ENCODE measurements around the gene GYPB.
"Not testable (repeated sequence)": the region's sequence is repeated elsewhere in the genome, so short reads cannot be mapped to it uniquely, and the experiment has no call there.

GRCh38 chr4:144018223-144019000 lies 768 bp downstream of the GYPB start:
- not testable (repeated sequence) for TF ChIP-seq CTCF (conservative IDR thresholded peaks at IDR 0.05 in 1 of 2, IDR thresholded peaks at IDR 0.05 in 1 of 2; ENCODE audit: low read depth in 1 of 2, low read length in 2 of 2); EZH2 (IDR thresholded peaks at IDR 0.05; ENCODE audit: low read length, missing control alignments)

All from fibroblast of lung (primary cell).